ENCODE data around the gene LTBP4.
"Not testable (repeated sequence)": the region's sequence is repeated elsewhere in the genome, so short reads cannot be mapped to it uniquely, and the experiment has no call there.

DNA sequence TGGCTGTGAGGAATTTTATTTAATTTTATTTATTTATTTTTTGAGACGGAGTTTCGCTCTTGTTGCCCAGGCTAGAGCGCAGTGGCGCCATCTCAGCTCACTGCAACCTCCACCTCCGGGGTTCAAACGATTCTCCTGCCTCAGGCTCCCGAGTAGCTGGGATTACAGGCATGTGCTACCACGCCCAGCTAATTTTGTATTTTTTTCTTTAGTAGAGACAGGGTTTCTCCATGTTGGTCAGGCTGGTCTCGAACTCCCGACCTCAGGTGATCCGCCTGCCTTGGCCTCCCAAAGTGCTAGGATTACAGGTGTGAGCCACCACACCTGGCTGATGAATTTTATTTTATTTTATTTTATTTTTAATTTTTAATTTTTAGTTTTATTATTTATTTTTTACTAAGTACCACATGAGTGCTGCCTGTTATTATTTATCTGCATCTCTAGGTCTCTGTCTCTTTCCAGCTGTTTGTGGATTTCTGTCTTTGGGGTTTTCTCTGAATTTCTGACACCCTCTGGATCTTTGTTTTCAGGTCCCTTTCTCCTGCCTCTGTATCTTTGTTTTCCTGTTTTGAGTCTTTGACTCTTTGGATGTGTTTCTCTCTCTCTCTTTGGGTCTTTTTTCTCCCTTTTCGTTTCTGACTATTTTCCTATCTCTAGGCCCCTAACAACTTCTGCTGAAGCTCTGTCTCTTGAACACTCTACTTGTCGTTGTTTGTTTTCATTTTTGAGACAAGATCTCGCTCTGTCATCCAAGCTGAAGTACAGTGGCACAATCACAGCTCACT is 23.4 kb downstream of the LTBP4 start:
- not testable (repeated sequence) for TF ChIP-seq POLR2A, POLR2AphosphoS5, EP300 (IDR thresholded peaks at IDR 0.05)
- TF ChIP-seq, protein P1, sequence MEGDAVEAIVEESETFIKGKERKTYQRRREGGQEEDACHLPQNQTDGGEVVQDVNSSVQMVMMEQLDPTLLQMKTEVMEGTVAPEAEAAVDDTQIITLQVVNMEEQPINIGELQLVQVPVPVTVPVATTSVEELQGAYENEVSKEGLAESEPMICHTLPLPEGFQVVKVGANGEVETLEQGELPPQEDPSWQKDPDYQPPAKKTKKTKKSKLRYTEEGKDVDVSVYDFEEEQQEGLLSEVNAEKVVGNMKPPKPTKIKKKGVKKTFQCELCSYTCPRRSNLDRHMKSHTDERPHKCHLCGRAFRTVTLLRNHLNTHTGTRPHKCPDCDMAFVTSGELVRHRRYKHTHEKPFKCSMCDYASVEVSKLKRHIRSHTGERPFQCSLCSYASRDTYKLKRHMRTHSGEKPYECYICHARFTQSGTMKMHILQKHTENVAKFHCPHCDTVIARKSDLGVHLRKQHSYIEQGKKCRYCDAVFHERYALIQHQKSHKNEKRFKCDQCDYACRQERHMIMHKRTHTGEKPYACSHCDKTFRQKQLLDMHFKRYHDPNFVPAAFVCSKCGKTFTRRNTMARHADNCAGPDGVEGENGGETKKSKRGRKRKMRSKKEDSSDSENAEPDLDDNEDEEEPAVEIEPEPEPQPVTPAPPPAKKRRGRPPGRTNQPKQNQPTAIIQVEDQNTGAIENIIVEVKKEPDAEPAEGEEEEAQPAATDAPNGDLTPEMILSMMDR (IDR thresholded peaks at IDR 0.05), result not testable (repeated sequence)

Data from gastroesophageal sphincter (tissue), 3 donors.